Panc1 (cell line): Measurements from ENCODE around the gene RAB40B.

Experiments
- CTCF ChIP-seq: fragments of 450-650 bp; IDR thresholded peaks from 2 replicates; pipeline ENCODE4 v1.5.1; 2017; ENCODE audit warnings: mild to moderate bottlenecking
- SIN3A ChIP-seq: IDR thresholded peaks from 2 replicates; pipeline ENCODE4 v1.6.1; 2012; ENCODE audit warnings: low read depth, mild to moderate bottlenecking, low read length, moderate library complexity, borderline replicate concordance; ENCODE audit not compliant: insufficient read depth
- TCF7L2 ChIP-seq: IDR thresholded peaks from 2 replicates; pipeline ENCODE4 v1.6.1; 2011; ENCODE audit warnings: mild to moderate bottlenecking, low read depth, low read length, inconsistent platforms

- no peak for TF ChIP-seq CTCF
- no peak for TF ChIP-seq TCF7L2
- no peak for TF ChIP-seq SIN3A
These were observed 27.9 kb upstream of the RAB40B start for GRCh38 chr17:82726427-82726826.
